HG02870 (cell line): ENCODE results near the gene NEDD4L.

Experiments
- ATAC-seq: cut with Tn5 transposase; IDR thresholded peaks from one replicate; pipeline ENCODE4 v1.9.1; 2021; ENCODE audit warnings: mild to moderate bottlenecking, moderate library complexity; ENCODE audit not compliant: unreplicated experiment

Gene NEDD4L

DNA sequence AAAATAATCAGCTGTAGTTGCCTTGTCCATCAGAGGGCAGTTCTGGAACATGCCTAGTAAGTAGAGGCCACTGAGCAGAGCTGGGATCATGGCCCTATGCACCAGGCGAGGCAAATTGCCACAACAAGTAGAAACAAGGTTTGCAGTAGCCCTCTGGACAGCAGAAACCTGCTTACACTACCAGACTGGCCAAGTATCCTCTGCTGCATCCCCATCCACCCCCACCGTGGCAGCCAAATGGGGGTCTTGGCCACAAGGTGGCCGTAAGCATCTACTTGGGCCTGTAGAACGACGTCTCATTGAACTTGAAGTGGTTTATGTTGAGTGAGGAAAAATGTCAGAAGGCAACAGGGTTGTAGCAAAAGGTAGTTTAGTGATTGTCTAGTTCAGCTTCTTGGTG lies 343.7 kb downstream of the NEDD4L start:
- ATAC-seq = no peak

DNA sequence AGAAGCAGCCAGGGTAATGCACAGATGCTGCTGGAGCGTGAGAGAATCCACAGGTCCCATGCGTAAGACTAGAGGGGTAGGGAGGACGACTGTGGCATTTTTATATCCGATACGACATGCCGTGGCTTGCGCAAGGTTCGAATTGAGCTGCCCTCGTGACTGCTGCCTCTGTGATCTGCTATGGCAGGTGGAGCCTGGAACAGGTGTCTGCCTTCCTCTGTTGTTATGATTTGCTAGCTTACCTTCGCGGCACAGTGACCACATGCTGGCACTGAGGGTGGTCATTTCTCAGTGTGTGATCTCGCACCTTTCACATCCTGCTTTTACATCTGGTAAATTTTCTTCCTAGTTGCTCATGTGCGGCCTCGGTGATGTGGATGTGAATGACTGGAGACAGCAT lies 344.7 kb downstream of the NEDD4L start:
- no peak for ATAC-seq

GRCh38 chr18:58389745-58390144 lies 345.7 kb downstream of the NEDD4L start:
- no peak for ATAC-seq

DNA sequence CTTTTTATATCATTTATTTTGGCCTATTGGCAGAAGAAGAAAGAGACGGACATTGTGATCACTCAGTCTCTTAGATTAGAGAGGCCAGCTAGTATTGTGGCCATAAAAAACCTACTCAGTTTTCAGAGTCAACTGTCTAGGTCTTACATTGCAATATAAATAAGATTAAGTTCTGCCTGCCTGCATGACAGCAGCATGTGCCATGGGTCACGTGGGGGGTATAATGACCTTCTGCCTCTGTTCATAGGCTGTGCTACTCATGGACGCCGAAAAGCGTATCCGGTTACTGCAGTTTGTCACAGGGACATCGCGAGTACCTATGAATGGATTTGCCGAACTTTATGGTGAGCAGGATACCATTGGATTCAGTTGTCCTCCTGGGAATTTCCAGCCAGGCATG lies 346.4 kb downstream of the NEDD4L start:
- no peak for ATAC-seq

DNA sequence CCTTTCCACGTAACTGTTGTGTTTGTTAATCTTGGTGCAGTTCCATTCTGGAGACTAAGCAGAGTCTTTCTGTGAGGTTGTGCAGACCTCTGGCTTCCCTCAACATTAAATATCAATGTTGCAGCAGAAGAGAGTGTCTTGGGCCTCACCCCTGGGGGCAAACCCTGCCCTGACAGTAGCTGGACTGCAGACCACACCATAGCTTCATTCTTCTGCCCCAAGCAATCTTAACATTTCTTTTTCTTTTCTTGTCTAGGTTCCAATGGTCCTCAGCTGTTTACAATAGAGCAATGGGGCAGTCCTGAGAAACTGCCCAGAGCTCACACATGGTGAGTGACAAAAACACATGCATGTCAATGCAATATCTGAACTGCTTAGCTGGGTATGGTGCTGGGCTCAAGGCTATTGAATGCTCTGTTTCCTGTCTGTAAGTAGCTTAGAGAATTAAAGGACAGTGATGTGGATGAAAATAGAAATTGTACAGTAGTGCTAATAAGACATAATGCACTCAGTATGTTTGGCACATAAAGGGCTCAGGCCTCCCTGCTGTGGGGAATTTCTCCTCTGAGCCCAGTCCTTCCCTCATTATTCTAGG lies 347.3 kb downstream of the NEDD4L start:
- no peak for ATAC-seq

DNA sequence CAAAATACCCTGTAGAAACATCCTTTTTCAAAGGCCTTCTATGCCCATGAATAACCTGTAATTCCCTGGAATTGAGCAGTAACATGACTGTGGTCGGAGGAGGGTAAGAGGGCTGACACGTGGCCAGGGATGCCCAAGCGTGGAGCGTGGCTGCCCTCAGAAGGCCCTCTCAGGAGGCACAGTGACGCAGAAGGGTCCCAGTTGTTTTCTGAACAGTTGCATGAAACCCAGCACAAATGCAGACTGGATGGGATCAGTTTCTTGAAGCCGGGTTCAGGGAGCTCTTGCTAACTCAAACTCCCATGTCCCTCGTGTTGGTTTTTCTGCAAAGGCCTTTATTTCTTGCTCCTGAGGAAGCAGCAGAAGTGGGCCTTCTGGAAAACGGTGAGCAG lies 347.9 kb downstream of the NEDD4L start:
- ATAC-seq = no peak

GRCh38 chr18:58392324-58393000 lies 348.4 kb downstream of the NEDD4L start:
- no peak for ATAC-seq

DNA sequence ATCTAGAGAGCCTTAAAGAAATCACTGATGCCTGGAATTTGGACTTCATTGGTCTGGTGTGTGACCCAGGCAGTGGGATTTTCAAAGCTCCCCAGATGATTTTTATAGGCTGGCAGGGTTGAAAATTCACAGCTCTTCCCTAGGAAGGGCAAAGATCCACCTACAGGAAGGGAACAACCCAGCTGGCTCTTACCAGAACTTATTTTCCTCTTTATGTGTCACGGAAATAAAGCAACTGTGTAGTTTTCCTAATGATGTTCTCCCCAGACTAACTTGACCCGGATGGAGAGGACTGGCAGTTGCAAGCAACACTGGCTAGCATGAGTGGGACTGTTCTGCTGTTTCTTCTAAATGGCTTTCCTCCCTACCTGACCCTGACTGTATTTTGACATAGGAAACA lies 349.3 kb downstream of the NEDD4L start:
- no peak for ATAC-seq

DNA sequence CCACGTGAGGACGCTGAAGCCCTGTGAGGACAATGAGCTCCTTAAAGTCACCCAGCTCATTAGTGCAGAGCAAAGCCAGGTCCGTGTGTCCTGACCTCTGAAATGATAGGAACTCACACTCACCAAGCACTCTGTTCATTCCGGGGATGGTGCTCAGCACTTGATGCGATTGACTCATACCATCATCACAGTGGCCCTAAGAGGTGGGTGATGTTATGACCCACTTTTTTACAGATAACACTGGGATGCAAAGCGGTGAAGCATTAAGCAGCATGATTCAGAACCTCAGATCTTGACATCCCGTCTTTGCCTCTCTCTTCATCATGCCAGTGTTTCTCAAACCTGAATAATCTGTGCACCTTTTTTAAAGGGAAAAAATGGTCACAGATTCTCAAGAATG lies 350.0 kb downstream of the NEDD4L start:
- ATAC-seq = no peak

- ATAC-seq = no peak
Measured at GRCh38 chr18:58394602-58395425, 350.8 kb downstream of the NEDD4L start.

GRCh38 chr18:58396144-58396543 lies 352.1 kb downstream of the NEDD4L start:
- ATAC-seq = no peak

DNA sequence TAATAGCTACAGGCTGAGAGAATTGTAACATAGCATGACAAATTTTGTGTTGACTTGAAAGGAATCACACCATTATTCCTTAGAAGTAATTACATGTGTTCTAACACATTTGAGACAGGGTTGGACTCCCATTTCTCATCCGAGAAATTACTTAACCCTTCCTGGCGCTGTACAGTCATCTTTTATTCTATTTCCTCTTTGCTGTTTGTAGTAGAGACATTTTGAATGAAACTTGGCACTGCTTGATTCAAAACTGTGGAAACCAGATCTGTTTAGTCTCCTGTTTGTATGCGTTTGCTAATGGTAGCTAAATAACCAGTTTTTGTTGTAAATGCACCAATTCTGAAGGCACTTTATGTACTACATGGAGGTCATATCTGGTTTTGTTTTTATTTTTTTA lies 352.9 kb downstream of the NEDD4L start:
- ATAC-seq = no peak

DNA sequence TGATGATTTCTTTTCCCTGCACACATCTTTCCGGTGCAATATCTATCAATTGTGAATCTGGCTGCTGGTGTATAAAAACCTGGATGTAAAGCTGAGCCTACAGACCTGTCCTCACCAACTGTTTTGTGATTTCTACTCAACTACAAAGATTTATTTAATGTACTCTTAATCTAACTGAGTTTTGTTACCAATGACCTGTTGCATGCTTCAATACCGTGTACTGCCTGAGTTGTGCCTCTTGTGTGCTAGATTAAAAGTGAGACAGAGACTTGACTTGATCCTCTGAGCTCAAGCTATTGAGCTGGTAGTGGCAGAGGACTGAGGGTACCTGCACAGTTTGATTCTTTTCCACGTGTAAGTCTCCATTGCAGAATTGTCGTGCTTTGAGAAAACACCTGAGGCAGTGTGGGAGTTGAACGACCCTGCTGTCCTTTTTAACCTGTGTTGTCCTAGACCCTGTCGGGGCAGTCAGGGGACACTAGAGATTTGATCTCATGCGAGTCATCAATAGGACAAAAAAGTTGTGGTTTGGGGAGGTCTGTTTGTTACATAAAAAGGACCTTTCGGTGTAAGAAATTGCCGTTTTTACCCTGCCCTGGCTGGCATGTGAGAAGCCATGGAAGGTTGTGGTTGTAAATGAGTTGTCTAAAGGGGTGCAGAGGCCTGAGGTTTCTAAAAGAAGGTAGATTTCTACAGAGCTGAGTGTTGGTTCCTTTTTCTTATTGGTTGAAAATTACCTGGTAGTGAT lies 353.5 kb downstream of the NEDD4L start:
- ATAC-seq = no peak

DNA sequence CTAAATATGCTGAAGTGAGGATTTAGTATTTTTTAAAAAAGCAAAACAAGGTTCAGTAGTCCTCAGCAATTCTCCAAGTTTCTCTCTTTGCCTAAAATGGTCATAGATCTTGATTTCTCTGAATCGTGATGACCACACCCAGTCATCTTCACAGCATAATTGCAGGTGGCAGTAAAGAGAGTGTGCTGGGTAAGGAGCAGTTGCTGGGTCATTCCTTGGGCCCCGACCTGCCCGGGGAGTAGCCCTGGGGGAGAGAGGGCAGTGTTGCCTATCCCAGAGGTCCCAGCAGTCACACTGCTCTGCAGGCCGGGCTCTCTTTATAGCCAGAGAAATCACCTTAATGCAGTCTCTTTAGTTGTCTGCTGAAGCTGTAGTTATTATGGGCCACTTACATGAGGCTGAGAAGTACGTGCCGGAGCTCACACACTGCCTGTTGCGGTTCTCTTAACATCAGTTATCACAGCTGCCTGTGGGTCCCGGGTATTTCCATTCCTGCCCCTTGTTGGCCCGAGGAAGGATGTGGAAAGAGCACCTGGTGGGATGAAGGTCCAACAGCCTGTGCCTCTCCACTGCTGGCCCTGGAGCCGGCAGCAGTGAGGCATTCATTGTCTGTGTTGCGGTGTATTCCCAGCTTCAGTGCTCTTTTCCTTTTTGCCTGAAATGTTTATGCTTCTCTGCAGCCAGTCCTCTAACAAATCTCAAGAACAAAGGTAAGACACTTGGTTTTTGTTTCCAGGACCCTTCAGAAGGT lies 354.8 kb downstream of the NEDD4L start:
- ATAC-seq = no peak

GRCh38 chr18:58400331-58400870 lies 356.4 kb downstream of the NEDD4L start:
- no peak for ATAC-seq

DNA sequence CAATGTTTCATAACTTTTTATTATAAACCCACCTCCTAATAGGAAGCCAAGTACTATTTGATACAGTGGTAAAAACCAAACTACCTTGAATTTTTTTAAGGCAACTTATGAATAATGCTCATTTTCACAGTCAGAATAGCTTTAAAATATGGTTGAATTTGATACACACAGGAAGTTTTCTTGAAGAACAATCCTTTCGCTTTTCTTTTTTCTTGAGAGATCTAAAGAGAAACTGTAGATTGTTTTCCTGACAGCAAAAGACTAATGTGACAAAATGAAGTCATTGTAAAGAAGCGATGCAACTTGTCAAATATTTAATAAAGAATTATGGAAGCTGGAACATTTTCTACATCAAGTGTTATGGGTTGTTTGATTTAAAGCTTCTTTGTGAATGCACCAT lies 357.2 kb downstream of the NEDD4L start:
- no peak for ATAC-seq

DNA sequence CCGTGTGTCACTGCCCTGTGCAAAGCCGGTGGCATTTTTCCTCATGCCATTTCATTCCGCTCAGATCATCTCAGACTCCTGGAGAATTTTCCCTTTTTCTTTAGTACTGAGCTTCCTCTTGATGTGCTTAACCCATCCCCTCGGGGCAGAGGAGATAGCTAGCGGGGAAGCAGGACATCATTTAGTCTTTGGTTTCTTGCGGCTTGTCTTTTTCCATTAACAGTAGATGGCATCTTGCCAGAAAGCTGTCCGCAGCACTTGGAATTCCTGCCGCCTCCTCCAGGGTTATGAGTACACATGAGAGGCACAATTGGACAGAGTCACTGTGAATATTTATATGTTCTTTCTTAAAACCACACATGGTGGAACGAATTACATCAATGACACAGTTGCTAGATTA lies 358.2 kb downstream of the NEDD4L start:
- no peak for ATAC-seq

DNA sequence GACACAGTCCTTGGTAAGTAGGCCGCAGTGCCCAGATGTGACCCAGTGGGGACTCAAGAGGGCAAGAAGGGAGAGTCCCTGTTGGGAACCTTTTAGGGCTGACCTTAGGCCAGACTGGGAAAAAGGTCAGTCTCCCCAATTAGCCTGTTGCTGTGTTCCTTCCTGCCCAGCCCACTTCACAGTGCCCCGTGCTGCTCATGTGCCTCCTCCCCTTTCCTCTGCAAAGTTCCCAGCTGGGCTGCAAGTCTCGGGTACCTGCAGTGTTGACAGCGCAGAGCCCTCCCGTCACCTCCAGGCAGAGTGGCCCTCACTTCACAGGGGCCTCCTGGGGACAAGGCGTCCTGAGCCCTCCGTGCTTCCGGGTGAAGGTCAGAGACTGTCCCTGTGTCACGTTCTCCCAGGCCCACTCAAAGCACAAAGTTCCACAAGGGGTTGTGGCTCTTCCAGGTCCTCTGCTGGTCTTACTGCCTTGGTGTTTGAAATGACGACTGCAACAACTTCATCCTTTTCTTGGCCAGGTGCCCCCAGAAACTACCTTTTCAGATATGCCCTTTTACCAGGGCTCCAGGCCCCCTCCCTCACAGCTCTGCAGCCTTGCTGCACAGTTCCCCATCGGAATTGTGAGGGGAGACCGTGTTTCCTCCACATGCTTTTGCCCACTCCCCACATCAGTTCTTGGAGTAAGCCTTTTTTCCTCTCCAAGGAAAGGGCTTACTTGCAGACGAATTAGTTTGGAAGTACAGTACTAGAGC lies 359.1 kb downstream of the NEDD4L start:
- no peak for ATAC-seq

DNA sequence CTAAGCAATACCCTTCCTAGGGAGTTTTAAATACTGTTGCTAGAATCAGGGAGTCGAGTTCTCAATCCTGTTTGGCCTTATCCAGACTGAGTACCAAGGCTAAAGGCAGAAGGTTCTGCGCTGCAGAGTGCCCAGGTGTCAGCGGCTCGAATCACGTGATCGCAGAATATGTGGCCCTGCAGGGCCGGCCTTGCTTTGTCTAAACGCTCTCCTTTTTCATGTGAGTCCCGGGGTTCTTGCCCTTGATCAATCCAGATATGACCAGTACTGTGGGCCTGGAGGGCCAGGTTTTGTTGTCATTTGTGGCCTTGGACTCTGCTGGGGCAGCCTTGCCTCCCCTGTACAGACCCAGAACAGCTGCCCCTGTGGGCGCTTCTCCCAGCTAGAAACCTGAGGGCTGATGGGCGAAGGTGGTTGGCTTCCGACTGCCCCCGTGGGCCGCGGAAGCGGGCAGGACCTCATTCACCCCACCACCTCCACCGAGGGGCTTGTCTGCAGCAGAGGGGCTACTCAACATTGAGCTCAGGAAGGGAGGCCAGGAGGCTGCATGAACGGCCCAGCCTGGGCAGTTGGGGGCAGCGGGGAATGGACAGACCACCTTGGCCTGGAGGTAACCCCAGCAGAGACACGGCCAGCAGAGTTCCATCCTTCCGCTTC lies 359.9 kb downstream of the NEDD4L start:
- no peak for ATAC-seq
